ENCODE measurements around the gene RPH3AL. TPM values are rescaled to one million over a fixed set of nuclear protein-coding genes. Genes with fewer than 3 reads are reported as not detected.

The RPH3AL gene
- total RNA-seq, 1 experiment from 2014 or later, result 24.9 TPM

DNA sequence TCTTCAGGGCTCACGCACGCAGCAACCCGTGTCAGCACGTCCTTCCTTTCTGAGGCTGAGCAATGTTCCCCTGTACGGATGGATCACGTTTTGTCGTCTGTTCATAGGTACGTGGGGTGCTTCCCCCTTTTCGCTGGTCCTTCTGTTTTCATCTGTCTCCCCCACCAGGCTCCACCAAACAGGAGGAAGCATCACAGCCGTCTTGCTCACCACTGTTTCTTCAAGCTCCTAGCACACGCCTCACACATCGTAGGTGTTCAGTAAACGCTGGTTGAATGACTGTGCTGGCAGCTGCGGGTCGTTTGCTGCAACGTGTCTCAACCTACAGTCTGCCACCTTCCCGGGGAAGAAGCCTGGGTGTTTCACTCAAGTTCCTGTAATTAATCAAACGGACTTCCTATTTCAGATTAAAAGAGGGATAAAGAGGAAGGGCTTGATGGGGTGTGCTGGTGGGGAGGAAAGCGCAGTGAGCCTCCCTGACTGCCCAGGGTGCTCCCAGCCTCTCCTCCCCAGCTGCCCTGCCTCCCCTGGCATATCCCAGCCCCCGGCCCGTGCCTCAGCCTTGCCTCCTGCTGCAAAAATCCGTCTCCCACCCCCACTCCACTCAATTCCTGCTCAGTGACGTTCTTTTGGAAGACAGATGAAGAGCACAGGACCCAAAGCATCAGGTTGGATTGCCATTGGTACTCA, 94.4 kb downstream of the RPH3AL start:
- no peaks in the 10 kb centered on the region for H3K27me3 ChIP-seq (ENCODE audit: low read length)
- DNase-seq, result no peak
- TF ChIP-seq EZH2 (IDR thresholded peaks at IDR 0.05; ENCODE audit: low read length, unreplicated experiment) (no peak), EZH2phosphoT487 (IDR thresholded peaks at IDR 0.05; ENCODE audit: borderline replicate concordance, low read length) (no peak)
- no peak overlapping the region for H3K27ac ChIP-seq (ENCODE audit: low read length)
- H4K20me1 ChIP-seq (ENCODE audit: low read length), result no peaks in the 10 kb centered on the region
- no peaks in the 10 kb centered on the region for H3F3A ChIP-seq (ENCODE audit: low read length, unreplicated experiment)
- intact Hi-C loops (cut with micrococcal nuclease), result no loop called here
- H3K36me3 ChIP-seq (ENCODE audit: low read depth, low read length), result no peaks in the 10 kb centered on the region
- H3K9me3 ChIP-seq (ENCODE audit: low read length), result no peaks in the 10 kb centered on the region
- no peaks in the 10 kb centered on the region for H3K4me1 ChIP-seq (ENCODE audit: insufficient read depth, low read length)
- no peaks in the 10 kb centered on the region for H3K9me2 ChIP-seq (replicated peaks; ENCODE audit: low read length)
- H3K9ac ChIP-seq (ENCODE audit: low read length), result no peak overlapping the region
- H2AFZ ChIP-seq (ENCODE audit: low read length), result no peak overlapping the region
- ChIA-PET POLR2A (ENCODE audit: unreplicated experiment) (no interaction called here), CTCF (no interaction called here)
- no peak overlapping the region for H3K4me2 ChIP-seq (ENCODE audit: low read length)
- ATAC-seq, result no peak
- H3K4me3 ChIP-seq (ENCODE audit: low read length), result no peak overlapping the region
- no peaks in the 10 kb centered on the region for H3K79me2 ChIP-seq (ENCODE audit: low read length)
- BruUV-seq (replicated peaks), result no TSS peak

DNA sequence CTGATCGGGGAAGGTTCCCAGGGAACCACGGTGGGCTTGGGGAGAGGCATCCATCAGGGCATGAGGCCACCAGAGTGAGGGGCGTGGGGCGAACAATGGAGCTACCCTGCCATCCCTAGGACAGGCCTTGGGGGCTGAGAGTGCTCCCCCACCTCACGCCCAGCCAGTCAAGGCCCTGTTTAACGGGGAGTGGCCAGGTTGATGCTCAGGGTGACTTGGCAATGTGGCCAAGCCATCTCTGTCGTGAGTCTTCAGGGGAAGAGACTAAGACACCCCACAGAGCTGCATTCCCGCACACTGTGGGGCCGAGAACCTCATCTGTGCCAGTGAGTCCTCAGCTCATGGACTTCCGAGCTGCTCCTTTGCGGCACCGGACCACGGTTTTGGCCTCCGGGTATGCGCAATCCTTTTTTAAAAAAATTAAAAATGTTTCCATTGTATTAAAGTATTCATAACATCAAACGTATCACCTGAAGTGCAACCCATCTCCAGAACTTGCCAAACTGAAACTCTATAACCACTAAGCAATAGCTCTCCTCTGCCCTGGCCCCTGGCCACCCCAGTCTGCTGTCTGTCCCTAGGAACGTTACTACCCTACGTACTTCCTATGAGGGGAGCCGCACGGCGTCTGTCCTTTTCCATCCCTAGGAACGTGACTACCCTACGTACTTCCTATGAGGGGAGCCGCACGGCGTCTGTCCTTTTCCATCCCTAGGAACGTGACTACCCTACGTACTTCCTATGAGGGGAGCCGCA, 99.3 kb downstream of the RPH3AL start:
- Histone ChIP-seq H3K4me3 (ENCODE audit: low read length) (no peak overlapping the region), H3K79me2 (ENCODE audit: low read length) (no peaks in the 10 kb centered on the region), H2AFZ (ENCODE audit: low read length) (no peak overlapping the region), H3K36me3 (ENCODE audit: low read depth, low read length) (no peaks in the 10 kb centered on the region), H3K27ac (ENCODE audit: low read length) (no peak overlapping the region), H3K9ac (ENCODE audit: low read length) (no peak overlapping the region), H3K9me2 (replicated peaks; ENCODE audit: low read length) (no peaks in the 10 kb centered on the region), H3K27me3 (ENCODE audit: low read length) (no peaks in the 10 kb centered on the region), H3F3A (ENCODE audit: low read length, unreplicated experiment) (no peaks in the 10 kb centered on the region), H3K4me1 (ENCODE audit: insufficient read depth, low read length) (no peaks in the 10 kb centered on the region), H3K9me3 (ENCODE audit: low read length) (no peaks in the 10 kb centered on the region), H4K20me1 (ENCODE audit: low read length) (no peaks in the 10 kb centered on the region), H3K4me2 (ENCODE audit: low read length) (no peak overlapping the region)
- CTCF ChIA-PET, result no interaction called here
- ATAC-seq, result no peak
- intact Hi-C loops (cut with micrococcal nuclease), result no loop called here
- POLR2A ChIA-PET (ENCODE audit: unreplicated experiment), result no interaction called here
- no peak for DNase-seq
- no TSS peak for BruUV-seq (replicated peaks)
- no peak for TF ChIP-seq EZH2phosphoT487 (IDR thresholded peaks at IDR 0.05; ENCODE audit: borderline replicate concordance, low read length)
- TF ChIP-seq, protein P1, sequence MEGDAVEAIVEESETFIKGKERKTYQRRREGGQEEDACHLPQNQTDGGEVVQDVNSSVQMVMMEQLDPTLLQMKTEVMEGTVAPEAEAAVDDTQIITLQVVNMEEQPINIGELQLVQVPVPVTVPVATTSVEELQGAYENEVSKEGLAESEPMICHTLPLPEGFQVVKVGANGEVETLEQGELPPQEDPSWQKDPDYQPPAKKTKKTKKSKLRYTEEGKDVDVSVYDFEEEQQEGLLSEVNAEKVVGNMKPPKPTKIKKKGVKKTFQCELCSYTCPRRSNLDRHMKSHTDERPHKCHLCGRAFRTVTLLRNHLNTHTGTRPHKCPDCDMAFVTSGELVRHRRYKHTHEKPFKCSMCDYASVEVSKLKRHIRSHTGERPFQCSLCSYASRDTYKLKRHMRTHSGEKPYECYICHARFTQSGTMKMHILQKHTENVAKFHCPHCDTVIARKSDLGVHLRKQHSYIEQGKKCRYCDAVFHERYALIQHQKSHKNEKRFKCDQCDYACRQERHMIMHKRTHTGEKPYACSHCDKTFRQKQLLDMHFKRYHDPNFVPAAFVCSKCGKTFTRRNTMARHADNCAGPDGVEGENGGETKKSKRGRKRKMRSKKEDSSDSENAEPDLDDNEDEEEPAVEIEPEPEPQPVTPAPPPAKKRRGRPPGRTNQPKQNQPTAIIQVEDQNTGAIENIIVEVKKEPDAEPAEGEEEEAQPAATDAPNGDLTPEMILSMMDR (conservative IDR thresholded peaks at IDR 0.05; ENCODE audit: low read depth, low read length), result no peak
- no peak for TF ChIP-seq EZH2 (IDR thresholded peaks at IDR 0.05; ENCODE audit: low read length, unreplicated experiment)

DNA sequence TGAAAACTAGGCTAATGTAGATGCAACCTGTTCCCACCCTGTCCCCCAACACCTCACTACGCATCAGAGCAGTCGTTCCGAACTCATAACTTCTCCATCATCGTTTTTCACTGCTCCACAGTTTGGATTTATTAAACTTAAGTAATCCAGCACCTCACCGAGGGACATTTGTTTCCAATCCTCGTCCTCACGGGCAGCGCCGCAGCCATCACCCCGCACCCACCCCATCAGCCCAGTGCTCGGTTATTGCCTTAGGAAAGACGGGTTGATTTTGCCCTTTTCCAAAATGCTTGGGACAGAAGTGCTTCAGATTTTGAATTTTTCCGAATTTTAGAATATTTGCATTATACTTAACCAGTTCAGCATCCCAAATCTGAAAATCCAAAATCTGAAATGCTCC, 100.2 kb downstream of the RPH3AL start:
- Histone ChIP-seq H3F3A (ENCODE audit: low read length, unreplicated experiment) (no peaks in the 10 kb centered on the region), H3K9me2 (replicated peaks; ENCODE audit: low read length) (no peaks in the 10 kb centered on the region), H3K79me2 (ENCODE audit: low read length) (no peaks in the 10 kb centered on the region), H3K9ac (ENCODE audit: low read length) (no peak overlapping the region), H3K4me2 (ENCODE audit: low read length) (no peak overlapping the region), H3K4me1 (ENCODE audit: insufficient read depth, low read length) (no peaks in the 10 kb centered on the region), H3K36me3 (ENCODE audit: low read depth, low read length) (no peaks in the 10 kb centered on the region), H3K4me3 (ENCODE audit: low read length) (no peak overlapping the region), H4K20me1 (ENCODE audit: low read length) (no peaks in the 10 kb centered on the region), H3K27me3 (ENCODE audit: low read length) (no peaks in the 10 kb centered on the region), H3K27ac (ENCODE audit: low read length) (no peak overlapping the region), H3K9me3 (ENCODE audit: low read length) (no peaks in the 10 kb centered on the region), H2AFZ (ENCODE audit: low read length) (no peak overlapping the region)
- no TSS peak for BruUV-seq (replicated peaks)
- TF ChIP-seq, protein P1 (conservative IDR thresholded peaks at IDR 0.05; ENCODE audit: low read depth, low read length), result no peak
- TF ChIP-seq EZH2phosphoT487 (IDR thresholded peaks at IDR 0.05; ENCODE audit: borderline replicate concordance, low read length) (no peak), EZH2 (IDR thresholded peaks at IDR 0.05; ENCODE audit: low read length, unreplicated experiment) (no peak)
- intact Hi-C loops (cut with micrococcal nuclease), result no loop called here
- ChIA-PET POLR2A (ENCODE audit: unreplicated experiment) (no interaction called here), CTCF (no interaction called here)
- DNase-seq, result no peak
- no peak for ATAC-seq

All from PC-3 (cell line).